ENCODE measurements around the gene ATXN1. TPM values are rescaled to one million over a fixed set of nuclear protein-coding genes. Genes with fewer than 3 reads are reported as not detected.

ATXN1 gene
- total RNA-seq, 1 experiment from 2014 or later, result 5.6 TPM

DNA sequence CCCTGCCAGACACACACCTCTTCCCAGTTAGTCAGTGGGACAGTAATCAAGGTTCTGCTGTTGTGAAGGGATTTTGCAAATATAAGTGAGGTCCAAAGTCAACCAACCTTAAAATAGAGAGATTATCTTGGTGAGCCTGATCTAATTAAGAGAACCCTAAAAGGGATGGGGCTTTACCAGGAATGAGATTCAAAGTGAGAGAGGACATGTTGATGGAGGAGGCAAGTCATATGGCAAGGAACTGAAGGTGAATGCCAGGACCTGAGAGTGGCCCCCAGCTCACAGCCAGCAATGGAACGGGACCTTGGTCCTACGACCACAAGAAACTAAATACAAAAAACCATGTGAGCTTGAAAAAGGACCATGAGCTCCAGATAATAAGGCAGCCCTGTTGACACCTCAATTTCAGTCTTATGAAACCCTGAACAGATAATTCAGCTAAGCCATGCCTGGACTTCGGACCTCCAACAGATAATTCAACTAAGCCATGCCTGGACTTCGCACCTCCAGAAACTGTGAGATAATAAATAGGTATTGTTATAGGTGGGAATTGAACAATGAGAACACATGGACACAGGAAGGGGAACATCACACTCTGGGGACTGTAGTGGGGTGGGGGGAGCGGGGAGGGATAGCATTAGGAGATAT is 269.5 kb downstream of the ATXN1 start:
- Histone ChIP-seq H2BK15ac (ENCODE audit: low read depth, low read length) (no peak overlapping the region), H3K79me2 (ENCODE audit: insufficient read depth, low read length) (no peaks in the 10 kb centered on the region), H3K14ac (ENCODE audit: insufficient read depth, low read length) (no peak overlapping the region), H3K23ac (ENCODE audit: insufficient read length, low read depth, low read length) (no peak overlapping the region), H2BK20ac (ENCODE audit: low read depth, low read length, poor library complexity, severe bottlenecking) (no peak overlapping the region), H4K8ac (replicated peaks; ENCODE audit: insufficient read length, low read depth, low read length) (no peak overlapping the region), H3K27ac (ENCODE audit: insufficient read length, low read depth, low read length) (no peak overlapping the region), H3K9me3 (ENCODE audit: control insufficient read depth, low read depth, low read length) (no peaks in the 10 kb centered on the region), H2AK5ac (ENCODE audit: insufficient read length, low read length) (no peak overlapping the region), H3K9ac (ENCODE audit: extremely low read depth, insufficient read length, low read length) (no peak overlapping the region), H3K18ac (ENCODE audit: insufficient read length, low read depth, low read length) (no peak overlapping the region), H3K23me2 (ENCODE audit: insufficient read length, low read depth, low read length, poor library complexity, severe bottlenecking) (no peaks in the 10 kb centered on the region), H3K27me3 (ENCODE audit: insufficient read depth, low read length) (no peaks in the 10 kb centered on the region), H3K56ac (ENCODE audit: insufficient read length, low read depth, low read length) (no peak overlapping the region), H3K79me1 (ENCODE audit: insufficient read depth, low read depth, low read length, poor library complexity, severe bottlenecking) (no peaks in the 10 kb centered on the region), H2BK12ac (ENCODE audit: insufficient read length, low read depth, low read length) (no peak overlapping the region), H4K91ac (ENCODE audit: insufficient read length, low read depth, low read length) (no peak overlapping the region), H2AFZ (ENCODE audit: low read length) (no peak overlapping the region), H2BK5ac (ENCODE audit: insufficient read length, low read length) (no peak overlapping the region), H3K4me1 (ENCODE audit: insufficient read depth, low read length) (peaks cover 7% of the 10 kb centered on the region), H2BK120ac (ENCODE audit: low read depth, low read length, poor library complexity, severe bottlenecking) (no peak overlapping the region), H3K4ac (ENCODE audit: low read depth, low read length) (no peak overlapping the region), H3T11ph (ENCODE audit: low read length) (no peak overlapping the region), H3K4me2 (ENCODE audit: insufficient read depth, insufficient read length, low read length) (no peak overlapping the region), H4K20me1 (ENCODE audit: control insufficient read depth, insufficient read depth, insufficient read length) (no peaks in the 10 kb centered on the region), H4K5ac (ENCODE audit: insufficient read length, low read depth, low read length) (no peak overlapping the region)
- H3K9me3 Mint-ChIP-seq, result no peaks in the 10 kb centered on the region
- peaks cover 28 to 35% of the 10 kb centered on the region in 2 experiments for H3K4me1 Mint-ChIP-seq
- no CpG with 5 or more reads among the region's 5 CpGs for WGBS (ENCODE audit: extremely low coverage, insufficient read length, low lambda C conversion rate)
- TF ChIP-seq, protein P1, sequence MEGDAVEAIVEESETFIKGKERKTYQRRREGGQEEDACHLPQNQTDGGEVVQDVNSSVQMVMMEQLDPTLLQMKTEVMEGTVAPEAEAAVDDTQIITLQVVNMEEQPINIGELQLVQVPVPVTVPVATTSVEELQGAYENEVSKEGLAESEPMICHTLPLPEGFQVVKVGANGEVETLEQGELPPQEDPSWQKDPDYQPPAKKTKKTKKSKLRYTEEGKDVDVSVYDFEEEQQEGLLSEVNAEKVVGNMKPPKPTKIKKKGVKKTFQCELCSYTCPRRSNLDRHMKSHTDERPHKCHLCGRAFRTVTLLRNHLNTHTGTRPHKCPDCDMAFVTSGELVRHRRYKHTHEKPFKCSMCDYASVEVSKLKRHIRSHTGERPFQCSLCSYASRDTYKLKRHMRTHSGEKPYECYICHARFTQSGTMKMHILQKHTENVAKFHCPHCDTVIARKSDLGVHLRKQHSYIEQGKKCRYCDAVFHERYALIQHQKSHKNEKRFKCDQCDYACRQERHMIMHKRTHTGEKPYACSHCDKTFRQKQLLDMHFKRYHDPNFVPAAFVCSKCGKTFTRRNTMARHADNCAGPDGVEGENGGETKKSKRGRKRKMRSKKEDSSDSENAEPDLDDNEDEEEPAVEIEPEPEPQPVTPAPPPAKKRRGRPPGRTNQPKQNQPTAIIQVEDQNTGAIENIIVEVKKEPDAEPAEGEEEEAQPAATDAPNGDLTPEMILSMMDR (conservative IDR thresholded peaks at IDR 0.05), result no peak
- H3K27me3 Mint-ChIP-seq (ENCODE audit: low read depth), result no peaks in the 10 kb centered on the region
- H3K4me3 Mint-ChIP-seq, result no peak overlapping the region
- H3K36me3 Mint-ChIP-seq (ENCODE audit: insufficient read depth in 1 of 3, low read depth in 3 of 3), result no peaks in the 10 kb centered on the region
- no peak for DNase-seq
- no peak overlapping the region for H3K27ac Mint-ChIP-seq
